Measurements from ENCODE around the gene ADCY2.

Gene ADCY2

GRCh38 chr5:7606840-7607465 lies 211.0 kb downstream of the ADCY2 start:
- DNase-seq (ENCODE audit: low read depth): no peak

- DNase-seq (ENCODE audit: low read depth): no peak
Measured at GRCh38 chr5:7608772-7609171, 212.8 kb downstream of the ADCY2 start.

- DNase-seq (ENCODE audit: low read depth): no peak
Measured at GRCh38 chr5:7609726-7610125, 213.8 kb downstream of the ADCY2 start.

GRCh38 chr5:7610531-7611177 lies 214.7 kb downstream of the ADCY2 start:
- DNase-seq (ENCODE audit: low read depth): no peak

GRCh38 chr5:7611518-7611917 lies 215.6 kb downstream of the ADCY2 start:
- no peak for DNase-seq (ENCODE audit: low read depth)

- no peak for DNase-seq (ENCODE audit: low read depth)
Measured at GRCh38 chr5:7615566-7616061, 219.7 kb downstream of the ADCY2 start.

GRCh38 chr5:7616897-7617296 lies 221.0 kb downstream of the ADCY2 start:
- DNase-seq (ENCODE audit: low read depth): no peak

GRCh38 chr5:7622498-7622897 lies 226.6 kb downstream of the ADCY2 start:
- DNase-seq (ENCODE audit: low read depth): no peak

GRCh38 chr5:7625740-7626139 lies 229.8 kb downstream of the ADCY2 start:
- no peak for DNase-seq (ENCODE audit: low read depth)

- no peak for DNase-seq (ENCODE audit: low read depth)
Measured at GRCh38 chr5:7628248-7628647, 232.3 kb downstream of the ADCY2 start.

GRCh38 chr5:7628820-7629219 lies 232.9 kb downstream of the ADCY2 start:
- DNase-seq (ENCODE audit: low read depth): no peak

GRCh38 chr5:7629561-7629960 lies 233.6 kb downstream of the ADCY2 start:
- DNase-seq (ENCODE audit: low read depth): no peak

- no peak for DNase-seq (ENCODE audit: low read depth)
Measured at GRCh38 chr5:7634837-7635236, 238.9 kb downstream of the ADCY2 start.

- no peak for DNase-seq (ENCODE audit: low read depth)
Measured at GRCh38 chr5:7638456-7638855, 242.5 kb downstream of the ADCY2 start.

- DNase-seq (ENCODE audit: low read depth): no peak
Measured at GRCh38 chr5:7642029-7642428, 246.1 kb downstream of the ADCY2 start.

GRCh38 chr5:7644723-7645122 lies 248.8 kb downstream of the ADCY2 start:
- DNase-seq (ENCODE audit: low read depth): no peak

GRCh38 chr5:7650755-7651154 lies 254.8 kb downstream of the ADCY2 start:
- no peak for DNase-seq (ENCODE audit: low read depth)

GRCh38 chr5:7653046-7653445 lies 257.1 kb downstream of the ADCY2 start:
- DNase-seq (ENCODE audit: low read depth): no peak

- no peak for DNase-seq (ENCODE audit: low read depth)
Measured at GRCh38 chr5:7657153-7657552, 261.2 kb downstream of the ADCY2 start.

GRCh38 chr5:7659420-7659819 lies 263.5 kb downstream of the ADCY2 start:
- DNase-seq (ENCODE audit: low read depth): no peak

GRCh38 chr5:7662289-7662688 lies 266.4 kb downstream of the ADCY2 start:
- DNase-seq (ENCODE audit: low read depth): no peak

GRCh38 chr5:7663808-7664207 lies 267.9 kb downstream of the ADCY2 start:
- no peak for DNase-seq (ENCODE audit: low read depth)

- DNase-seq (ENCODE audit: low read depth): no peak
Measured at GRCh38 chr5:7664208-7664607, 268.3 kb downstream of the ADCY2 start.

GRCh38 chr5:7667216-7667767 lies 271.4 kb downstream of the ADCY2 start:
- no peak for DNase-seq (ENCODE audit: low read depth)

Measured in ELR (cell line).